Lower leg skin (tissue), 4 donors: ENCODE measurements around the gene EXOC6B. TPM values are rescaled to one million over a fixed set of nuclear protein-coding genes. Genes with fewer than 3 reads are reported as not detected.

Experiments used
- DNase-seq, 2 donors: peaks; one replicate each; pipeline ENCODE4 v3.0.0-alpha.2; 2019; ENCODE audit warnings: low spot score in 2 of 2
- H3K4me3 ChIP-seq: fragments of 200-600 bp; sonication (generic); 2 replicates; pipeline ENCODE4 v1.5.1; 2017; ENCODE audit warnings: mild to moderate bottlenecking, low read depth; ENCODE audit not compliant: poor library complexity, severe bottlenecking
- CTCF ChIP-seq, 3 donors: fragments of 450-650 bp; IDR thresholded peaks; one replicate each; pipeline ENCODE4 v1.5.1; 2016; ENCODE audit warnings: antibody characterized with exemption in 3 of 3, mild to moderate bottlenecking in 3 of 3, moderate library complexity in 2 of 3
- POLR2A ChIP-seq, 2 donors: fragments of 450-650 bp; IDR thresholded peaks; one replicate each; pipeline ENCODE4 v1.6.1; 2016 to 2017; ENCODE audit warnings: antibody characterized with exemption in 2 of 2, mild to moderate bottlenecking in 1 of 2, moderate library complexity in 1 of 2
- WGBS, 2 donors: methylation state at CpG; one replicate each; pipeline ENCODE4 v1.1.5; 2018; 5-methylcytosine and 5-hydroxymethylcytosine counted together
- intact Hi-C: fragments of 100-400 bp; cut with DNase I; formaldehyde crosslinking; loops from one replicate; pipeline ENCODE4 v1.15.0; 2023; ENCODE audit warnings: low total_unique reads
- total RNA-seq, 4 donors: library from RNA; depleted of rRNA; stranded (reverse); fragments of >200 nt; gene quantifications; one replicate each; pipeline ENCODE4 v1.1.0, GENCODE V29; 2016

EXOC6B gene
- total RNA-seq, 4 donors from 2014 or later: 85.8 to 164 (median 103) TPM

DNA sequence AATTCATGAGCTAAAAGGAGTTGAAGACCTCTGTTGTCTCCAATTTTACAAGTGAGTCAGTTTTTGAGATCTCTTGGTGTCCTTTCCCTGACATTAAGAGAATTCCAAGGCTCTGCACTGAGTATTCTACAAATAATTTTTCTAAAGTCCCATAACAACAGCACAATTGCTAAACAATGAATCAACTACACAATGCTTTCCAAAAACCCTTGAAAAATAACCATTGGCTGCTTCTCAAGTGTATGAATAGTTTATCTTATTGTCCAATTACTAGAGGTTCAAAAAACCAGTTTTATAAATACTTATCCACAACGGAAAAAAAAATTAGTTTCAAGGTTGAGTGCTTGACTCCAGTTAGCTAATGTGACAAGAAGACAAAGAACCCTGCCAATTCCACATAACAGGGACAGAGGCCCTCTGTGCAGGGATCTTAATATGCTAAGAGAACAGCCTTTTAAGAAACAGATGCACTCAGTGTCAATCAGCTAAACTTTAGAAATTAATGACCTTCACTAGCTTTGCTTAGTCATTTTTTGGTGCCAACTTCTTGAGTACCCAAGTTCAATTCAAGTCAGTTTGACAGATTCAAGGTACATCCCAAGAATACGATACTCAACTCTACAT is 411.6 kb downstream of the EXOC6B start:
- no peak overlapping the region for H3K4me3 ChIP-seq
- no peak for DNase-seq
- TF ChIP-seq POLR2A (IDR thresholded peaks at IDR 0.05) (no peak), CTCF (IDR thresholded peaks at IDR 0.05) (no peak)
- intact Hi-C loops: no loop called here
- 59% methylated on average over 2 of the region's 2 CpGs for WGBS, 2 donors

- no peak for DNase-seq
- WGBS, 2 donors: 82 to 89% methylated on average over 1 of the region's 1 CpG
- intact Hi-C loops: no loop called here
- TF ChIP-seq CTCF (IDR thresholded peaks at IDR 0.05) (no peak), POLR2A (IDR thresholded peaks at IDR 0.05) (no peak)
- H3K4me3 ChIP-seq: no peak overlapping the region
Observed at GRCh38 chr2:72413716-72414115, 412.1 kb downstream of the EXOC6B start.

- no peak for TF ChIP-seq CTCF (IDR thresholded peaks at IDR 0.05)
- TF ChIP-seq POLR2A (IDR thresholded peaks at IDR 0.05): no peak
- DNase-seq: no peak
- 58 to 72% methylated on average over 1 of the region's 1 CpG for WGBS, 2 donors
- intact Hi-C loops: no loop called here
- no peak overlapping the region for H3K4me3 ChIP-seq
Observed at GRCh38 chr2:72412214-72412613, 413.6 kb downstream of the EXOC6B start.

DNA sequence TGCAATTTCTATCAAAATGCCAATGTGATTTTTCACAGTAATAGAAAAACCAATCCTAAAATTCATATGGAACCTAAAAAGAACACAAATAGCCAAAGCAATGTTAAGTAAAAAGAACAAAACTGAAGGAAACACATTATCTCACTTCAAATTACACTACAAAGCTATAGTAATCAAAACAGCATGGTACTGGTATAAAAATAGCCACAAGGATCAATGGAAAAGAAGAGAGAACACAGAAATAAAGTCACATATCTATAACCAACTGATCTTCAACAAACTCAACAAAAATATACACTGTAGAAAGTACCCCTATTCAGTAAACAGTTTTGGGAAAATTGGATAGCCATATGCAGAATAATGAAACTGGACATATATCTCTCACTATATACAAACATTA is 426.0 kb downstream of the EXOC6B start:
- intact Hi-C loops: no loop called here
- TF ChIP-seq CTCF (IDR thresholded peaks at IDR 0.05) (no peak), POLR2A (IDR thresholded peaks at IDR 0.05) (no peak)
- no peak for DNase-seq
- H3K4me3 ChIP-seq: no peak overlapping the region

DNA sequence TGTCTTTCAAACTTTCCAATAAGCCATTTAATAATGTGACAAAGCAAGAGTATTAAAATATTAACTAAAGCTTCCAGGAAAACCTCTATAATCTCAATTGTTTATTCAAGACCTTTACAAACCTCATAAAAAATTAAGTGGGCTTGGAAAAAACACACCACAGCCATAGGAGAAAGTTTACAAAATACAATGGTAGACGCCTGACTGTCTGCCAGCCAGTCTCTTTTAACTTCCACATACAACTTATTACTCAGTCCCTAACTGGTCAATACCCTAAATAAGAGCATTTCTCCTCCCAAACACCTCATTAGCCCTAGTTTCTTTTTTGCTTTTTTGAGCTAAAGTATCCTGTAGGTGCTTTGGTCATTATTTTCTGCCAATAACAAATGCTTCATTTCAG is 430.7 kb downstream of the EXOC6B start:
- no peak overlapping the region for H3K4me3 ChIP-seq
- intact Hi-C loops: no loop called here
- TF ChIP-seq CTCF (IDR thresholded peaks at IDR 0.05) (no peak), POLR2A (IDR thresholded peaks at IDR 0.05) (no peak)
- 84 to 91% methylated on average over 1 of the region's 1 CpG for WGBS, 2 donors
- DNase-seq: no peak

- no peak for DNase-seq
- intact Hi-C loops: no loop called here
- TF ChIP-seq POLR2A (IDR thresholded peaks at IDR 0.05) (no peak), CTCF (IDR thresholded peaks at IDR 0.05) (no peak)
- H3K4me3 ChIP-seq: no peak overlapping the region
Observed at GRCh38 chr2:72394541-72395070, 431.2 kb downstream of the EXOC6B start.
